D721Med (cell line): ENCODE data around the gene TEFM.
"Not testable (repeated sequence)": the region's sequence is repeated elsewhere in the genome, so short reads cannot be mapped to it uniquely, and the experiment has no call there.

Experiments
- DNase-seq: peaks from one replicate; pipeline ENCODE4 v3.0.0; 2011; ENCODE audit warnings: low spot score; ENCODE audit not compliant: insufficient read length
- FAIRE-seq: peaks from 2 replicates; lab custom pipeline; 2011; peaks lifted over from hg19 to GRCh38; lab: Jason Lieb, UNC
- TF ChIP-seq, protein P1 (sequence below): IDR thresholded peaks from 2 replicates; pipeline ENCODE4 v1.5.1; 2012; ENCODE audit warnings: mild to moderate bottlenecking, control low read depth; ENCODE audit not compliant: insufficient read depth; ENCODE audit errors: missing control alignments

The TEFM gene

GRCh38 chr17:30942308-30943079, 36.5 kb upstream of the TEFM start:
- TF ChIP-seq, protein P1, sequence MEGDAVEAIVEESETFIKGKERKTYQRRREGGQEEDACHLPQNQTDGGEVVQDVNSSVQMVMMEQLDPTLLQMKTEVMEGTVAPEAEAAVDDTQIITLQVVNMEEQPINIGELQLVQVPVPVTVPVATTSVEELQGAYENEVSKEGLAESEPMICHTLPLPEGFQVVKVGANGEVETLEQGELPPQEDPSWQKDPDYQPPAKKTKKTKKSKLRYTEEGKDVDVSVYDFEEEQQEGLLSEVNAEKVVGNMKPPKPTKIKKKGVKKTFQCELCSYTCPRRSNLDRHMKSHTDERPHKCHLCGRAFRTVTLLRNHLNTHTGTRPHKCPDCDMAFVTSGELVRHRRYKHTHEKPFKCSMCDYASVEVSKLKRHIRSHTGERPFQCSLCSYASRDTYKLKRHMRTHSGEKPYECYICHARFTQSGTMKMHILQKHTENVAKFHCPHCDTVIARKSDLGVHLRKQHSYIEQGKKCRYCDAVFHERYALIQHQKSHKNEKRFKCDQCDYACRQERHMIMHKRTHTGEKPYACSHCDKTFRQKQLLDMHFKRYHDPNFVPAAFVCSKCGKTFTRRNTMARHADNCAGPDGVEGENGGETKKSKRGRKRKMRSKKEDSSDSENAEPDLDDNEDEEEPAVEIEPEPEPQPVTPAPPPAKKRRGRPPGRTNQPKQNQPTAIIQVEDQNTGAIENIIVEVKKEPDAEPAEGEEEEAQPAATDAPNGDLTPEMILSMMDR = no peak
- FAIRE-seq (no peak), DNase-seq (no peak)

DNA sequence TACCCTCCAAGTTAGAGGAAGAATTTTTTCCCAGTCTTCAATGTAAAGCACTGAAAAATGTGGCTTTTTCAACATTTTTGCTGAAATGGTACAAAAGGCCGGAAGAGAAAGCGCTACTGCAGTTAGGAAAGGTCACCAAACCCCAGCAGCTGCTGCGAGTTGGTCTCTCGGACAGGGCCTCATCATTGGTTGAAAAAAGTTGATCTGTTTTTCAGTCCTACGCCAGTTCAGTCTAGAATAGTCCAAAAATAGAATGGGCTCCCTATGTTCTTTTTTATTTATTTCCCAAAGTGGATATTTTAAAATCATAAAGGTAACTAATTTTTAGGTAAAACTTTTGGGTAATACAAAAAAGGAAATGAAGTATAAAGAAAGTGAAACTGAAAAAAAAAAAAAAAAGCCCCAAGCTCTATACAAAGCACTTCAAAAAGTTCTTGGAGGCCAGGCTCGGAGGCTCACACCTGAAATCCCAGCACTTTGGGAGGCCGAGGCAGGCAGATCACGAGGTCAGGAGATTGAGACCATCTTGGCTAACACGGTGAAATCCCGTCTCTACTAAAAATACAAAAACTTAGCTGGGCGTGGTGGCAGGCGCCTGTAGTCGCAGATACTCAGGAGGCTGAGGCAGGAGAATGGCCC, 33.1 kb upstream of the TEFM start:
- no peak for DNase-seq
- FAIRE-seq = no peak
- TF ChIP-seq, protein P1 = no peak

- no peak for FAIRE-seq
- TF ChIP-seq, protein P1 = no peak
- DNase-seq = no peak
Measured at GRCh38 chr17:30933966-30934365, 27.9 kb upstream of the TEFM start.

DNA sequence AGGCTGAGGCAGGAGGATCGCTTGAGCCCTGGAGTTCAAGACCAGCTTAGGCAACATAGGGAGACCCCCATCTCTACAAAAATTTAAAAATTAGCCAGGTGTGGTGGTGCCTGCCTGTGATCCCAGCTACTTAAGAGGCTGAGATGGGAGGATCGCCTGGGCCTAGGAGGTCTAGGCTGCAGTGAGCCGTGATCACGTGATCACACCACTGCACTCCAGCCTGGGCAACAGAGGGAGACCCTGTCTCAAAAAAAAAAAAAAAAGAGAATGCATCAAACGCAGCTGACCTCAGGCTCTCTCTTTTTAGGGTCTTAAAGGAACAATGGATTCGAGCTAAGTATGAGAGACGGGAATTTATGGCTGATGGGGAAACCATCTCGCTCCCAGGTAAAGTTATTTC, 25.5 kb upstream of the TEFM start:
- not testable (repeated sequence) for DNase-seq

GRCh38 chr17:30930495-30930894, 24.5 kb upstream of the TEFM start:
- no peak for FAIRE-seq
- TF ChIP-seq, protein P1 = no peak

More for the DNA sequence above, 25.5 kb upstream of the TEFM start:
- not testable (repeated sequence) for FAIRE-seq

GRCh38 chr17:30929861-30930260, 23.8 kb upstream of the TEFM start:
- not testable (repeated sequence) for FAIRE-seq

More at GRCh38 chr17:30930495-30930894, 24.5 kb upstream of the TEFM start:
- no peak for DNase-seq

GRCh38 chr17:30929081-30929633, 23.1 kb upstream of the TEFM start:
- no peak for DNase-seq
- TF ChIP-seq, protein P1 = no peak
- FAIRE-seq = no peak

More at GRCh38 chr17:30929861-30930260, 23.8 kb upstream of the TEFM start:
- not testable (repeated sequence) for DNase-seq

- DNase-seq = no peak
- no peak for FAIRE-seq
- TF ChIP-seq, protein P1 = no peak
Measured at GRCh38 chr17:30928584-30928983, 22.5 kb upstream of the TEFM start.
